ENCODE data around the gene CEBPG.

Gene CEBPG

GRCh38 chr19:33401683-33402420 lies 28.3 kb downstream of the CEBPG start:
- no peak for TF ChIP-seq POLR2AphosphoS5 (IDR thresholded peaks at IDR 0.05; ENCODE audit: low read depth)
- no peak for TF ChIP-seq GABPA (IDR thresholded peaks at IDR 0.05; ENCODE audit: low read depth)
- TF ChIP-seq CTCF (IDR thresholded peaks at IDR 0.05; ENCODE audit: insufficient read depth, low read length): no peak
- TF ChIP-seq SPI1 (IDR thresholded peaks at IDR 0.05; ENCODE audit: borderline replicate concordance, low read depth): no peak
- no peak for TF ChIP-seq REST (IDR thresholded peaks at IDR 0.05; ENCODE audit: insufficient replicate concordance, low read depth)
- no peaks in the 10 kb centered on the region for H3K27me3 ChIP-seq (ENCODE audit: insufficient read depth, poor library complexity, severe bottlenecking)
- no peak overlapping the region for H3K4me3 ChIP-seq (replicated peaks; ENCODE audit: insufficient read depth, low read length)
- H3K27ac ChIP-seq (replicated peaks): no peak overlapping the region
- DNase-seq (ENCODE audit: low read depth in 1 of 2, low spot score in 1 of 2): no peak

- peak in 1 of 2 experiments; percentile 62 for DNase-seq (ENCODE audit: low read depth in 1 of 2, low spot score in 1 of 2)
- H3K27me3 ChIP-seq (ENCODE audit: insufficient read depth, poor library complexity, severe bottlenecking): no peaks in the 10 kb centered on the region
- TF ChIP-seq SPI1 (IDR thresholded peaks at IDR 0.05; ENCODE audit: borderline replicate concordance, low read depth) (peak; percentile 47; the same call in 1 of the 2 replicates), REST (IDR thresholded peaks at IDR 0.05; ENCODE audit: insufficient replicate concordance, low read depth) (no peak), POLR2AphosphoS5 (IDR thresholded peaks at IDR 0.05; ENCODE audit: low read depth) (no peak)
- H3K4me3 ChIP-seq (replicated peaks; ENCODE audit: insufficient read depth, low read length): no peak overlapping the region
- H3K27ac ChIP-seq (replicated peaks): no peak overlapping the region
These were observed 29.1 kb downstream of the CEBPG start for GRCh38 chr19:33402421-33403220.

GRCh38 chr19:33403221-33403972 lies 29.9 kb downstream of the CEBPG start:
- Histone ChIP-seq H3K4me3 (replicated peaks; ENCODE audit: insufficient read depth, low read length) (no peak overlapping the region), H3K27ac (replicated peaks) (no peak overlapping the region), H3K27me3 (ENCODE audit: insufficient read depth, poor library complexity, severe bottlenecking) (no peaks in the 10 kb centered on the region)
- TF ChIP-seq POLR2AphosphoS5 (IDR thresholded peaks at IDR 0.05; ENCODE audit: low read depth): no peak
- TF ChIP-seq REST (IDR thresholded peaks at IDR 0.05; ENCODE audit: insufficient replicate concordance, low read depth): no peak
- TF ChIP-seq GABPA (IDR thresholded peaks at IDR 0.05; ENCODE audit: low read depth): no peak
- TF ChIP-seq CTCF (IDR thresholded peaks at IDR 0.05; ENCODE audit: insufficient read depth, low read length): no peak
- no peak for DNase-seq (ENCODE audit: low read depth in 1 of 2, low spot score in 1 of 2)
